GM12874 (cell line): ENCODE results near the gene FBXL7.

Experiments used
- TF ChIP-seq, protein P1 (sequence below): IDR thresholded peaks from 2 replicates; pipeline ENCODE4 v1.5.1; 2011; ENCODE audit warnings: low read depth, mild to moderate bottlenecking, control low read depth, low read length, moderate library complexity; ENCODE audit not compliant: insufficient read depth

Gene FBXL7

DNA sequence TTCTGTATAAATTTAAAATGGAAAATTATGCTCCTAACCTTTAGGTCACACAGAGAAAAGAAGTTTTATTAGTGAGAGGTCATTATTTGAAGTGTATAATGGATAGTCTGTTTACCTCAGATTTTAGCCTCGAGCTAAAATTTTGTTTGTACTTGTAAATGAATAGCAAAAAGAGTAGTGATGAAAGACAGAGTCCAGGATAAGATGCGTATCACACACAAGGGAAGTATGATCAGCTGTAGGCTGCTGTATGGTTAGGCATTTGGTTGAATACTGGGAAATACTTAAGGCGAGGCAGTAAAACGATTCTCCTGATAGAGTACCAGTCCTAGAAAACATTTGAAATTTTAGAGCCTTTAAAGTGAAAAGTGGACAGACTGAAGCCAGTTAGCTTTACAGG lies 92.7 kb downstream of the FBXL7 start:
- TF ChIP-seq, protein P1, sequence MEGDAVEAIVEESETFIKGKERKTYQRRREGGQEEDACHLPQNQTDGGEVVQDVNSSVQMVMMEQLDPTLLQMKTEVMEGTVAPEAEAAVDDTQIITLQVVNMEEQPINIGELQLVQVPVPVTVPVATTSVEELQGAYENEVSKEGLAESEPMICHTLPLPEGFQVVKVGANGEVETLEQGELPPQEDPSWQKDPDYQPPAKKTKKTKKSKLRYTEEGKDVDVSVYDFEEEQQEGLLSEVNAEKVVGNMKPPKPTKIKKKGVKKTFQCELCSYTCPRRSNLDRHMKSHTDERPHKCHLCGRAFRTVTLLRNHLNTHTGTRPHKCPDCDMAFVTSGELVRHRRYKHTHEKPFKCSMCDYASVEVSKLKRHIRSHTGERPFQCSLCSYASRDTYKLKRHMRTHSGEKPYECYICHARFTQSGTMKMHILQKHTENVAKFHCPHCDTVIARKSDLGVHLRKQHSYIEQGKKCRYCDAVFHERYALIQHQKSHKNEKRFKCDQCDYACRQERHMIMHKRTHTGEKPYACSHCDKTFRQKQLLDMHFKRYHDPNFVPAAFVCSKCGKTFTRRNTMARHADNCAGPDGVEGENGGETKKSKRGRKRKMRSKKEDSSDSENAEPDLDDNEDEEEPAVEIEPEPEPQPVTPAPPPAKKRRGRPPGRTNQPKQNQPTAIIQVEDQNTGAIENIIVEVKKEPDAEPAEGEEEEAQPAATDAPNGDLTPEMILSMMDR = no peak

DNA sequence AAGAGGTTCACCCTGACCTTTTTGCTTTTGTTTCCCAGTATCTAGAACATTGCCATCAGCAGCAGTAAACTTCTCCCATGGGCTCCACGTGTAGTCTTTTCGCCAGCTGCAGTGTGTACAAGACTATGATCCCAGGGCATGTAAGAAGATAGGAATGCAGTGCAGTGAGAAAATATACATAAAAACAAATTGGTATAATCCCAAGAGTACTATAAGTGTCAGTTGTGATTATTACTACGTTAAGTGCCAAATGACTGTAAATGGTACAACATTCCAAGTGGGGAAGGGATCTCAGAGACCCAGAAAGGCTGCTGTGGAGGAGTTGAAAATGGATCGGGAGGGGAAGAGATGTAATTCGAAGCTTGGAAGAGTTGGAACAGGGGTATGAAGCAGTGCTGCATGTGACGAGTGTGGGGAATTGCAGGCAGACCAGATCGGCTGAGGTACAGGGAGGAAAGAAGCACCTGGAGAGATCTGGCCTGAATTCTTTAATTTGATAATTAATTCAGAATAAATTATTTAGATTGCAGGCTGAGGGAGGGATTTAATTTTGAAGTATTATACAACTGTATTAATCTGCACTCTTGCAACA lies 95.1 kb downstream of the FBXL7 start:
- TF ChIP-seq, protein P1 = no peak

DNA sequence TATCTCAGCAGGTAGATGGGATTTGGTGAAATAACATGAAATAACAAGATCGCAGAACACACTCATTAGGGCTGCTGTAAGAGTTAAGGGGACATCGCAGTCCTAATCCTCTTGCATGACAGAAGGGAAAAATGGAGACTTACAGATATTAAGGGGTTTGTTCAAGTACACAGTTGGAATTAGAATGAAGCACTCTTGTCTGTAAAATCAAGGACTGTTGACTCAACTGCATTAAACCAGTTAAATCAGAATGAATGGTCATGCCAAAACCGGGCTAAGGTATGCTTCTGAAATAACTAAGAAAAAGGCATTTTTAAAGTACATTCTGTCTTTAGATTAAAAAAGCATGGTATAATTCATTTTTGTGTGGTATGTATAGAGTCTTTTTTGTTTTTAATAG lies 95.9 kb downstream of the FBXL7 start:
- TF ChIP-seq, protein P1 = no peak

DNA sequence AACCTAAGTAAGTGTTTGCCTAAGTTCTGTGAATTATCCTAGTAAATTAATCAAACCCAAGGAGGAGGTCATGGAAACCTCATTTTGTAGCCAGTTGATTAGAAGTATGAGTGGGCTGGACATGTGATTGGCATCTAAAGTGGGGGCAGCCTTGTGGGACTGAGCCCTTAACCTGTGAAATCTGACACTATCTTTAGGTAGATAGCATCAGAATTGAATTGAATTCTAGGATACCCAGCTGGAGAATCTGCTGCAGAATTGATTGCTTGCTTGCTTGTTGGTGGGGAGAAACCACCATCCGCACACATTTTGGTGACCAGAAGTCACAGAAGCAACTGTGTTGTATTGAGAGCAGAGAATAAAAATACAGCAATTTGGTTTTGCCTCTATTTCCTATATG lies 97.0 kb downstream of the FBXL7 start:
- TF ChIP-seq, protein P1 = no peak

DNA sequence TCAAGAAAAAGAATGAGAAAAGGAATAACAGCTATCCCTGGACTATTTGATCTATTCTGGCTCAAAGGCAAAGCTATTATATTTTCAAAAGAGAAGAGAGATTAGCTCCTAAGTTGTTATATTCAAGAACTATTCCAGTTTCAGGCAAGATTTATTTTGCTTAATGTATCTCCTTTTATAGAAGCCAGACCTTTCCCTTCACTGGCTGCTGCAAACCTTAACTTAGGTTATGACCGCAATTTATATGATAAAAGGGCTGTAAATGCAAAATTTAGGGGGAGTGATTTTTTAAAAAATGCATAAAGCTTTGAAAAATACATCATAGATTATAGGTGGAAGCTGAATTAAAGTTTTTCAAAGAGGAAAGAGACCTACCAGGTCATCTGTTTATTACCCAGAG lies 97.8 kb downstream of the FBXL7 start:
- TF ChIP-seq, protein P1 = no peak

DNA sequence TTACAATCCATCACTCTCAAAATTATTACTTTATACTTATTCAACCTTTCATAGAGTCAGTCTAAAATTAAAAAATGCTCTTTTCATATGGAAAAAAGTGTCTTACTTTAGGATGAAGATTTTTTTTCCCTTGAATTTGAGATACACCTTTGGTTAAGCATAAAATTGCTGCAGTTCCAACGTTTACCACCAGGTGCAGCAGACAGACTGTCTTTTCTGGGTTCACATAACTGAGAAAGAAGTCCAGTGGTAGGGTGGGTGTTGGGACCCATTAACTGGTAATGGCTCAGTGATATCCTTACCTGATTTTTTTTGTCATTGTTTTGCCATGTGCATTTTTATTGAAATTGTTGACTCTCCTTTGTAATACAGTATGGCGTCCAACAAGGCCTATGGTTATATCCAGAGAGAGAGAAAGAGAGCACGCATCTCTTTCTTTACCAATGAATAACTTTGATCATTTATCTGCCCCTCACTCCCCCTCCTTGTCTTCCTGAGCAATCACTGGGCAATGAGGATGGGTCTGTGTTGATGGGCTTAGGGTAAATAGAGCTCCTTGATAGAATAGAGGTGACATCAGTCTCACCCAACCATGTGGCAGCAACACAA lies 98.4 kb downstream of the FBXL7 start:
- TF ChIP-seq, protein P1 = peak; percentile 57; the same call in 1 of the 2 replicates

DNA sequence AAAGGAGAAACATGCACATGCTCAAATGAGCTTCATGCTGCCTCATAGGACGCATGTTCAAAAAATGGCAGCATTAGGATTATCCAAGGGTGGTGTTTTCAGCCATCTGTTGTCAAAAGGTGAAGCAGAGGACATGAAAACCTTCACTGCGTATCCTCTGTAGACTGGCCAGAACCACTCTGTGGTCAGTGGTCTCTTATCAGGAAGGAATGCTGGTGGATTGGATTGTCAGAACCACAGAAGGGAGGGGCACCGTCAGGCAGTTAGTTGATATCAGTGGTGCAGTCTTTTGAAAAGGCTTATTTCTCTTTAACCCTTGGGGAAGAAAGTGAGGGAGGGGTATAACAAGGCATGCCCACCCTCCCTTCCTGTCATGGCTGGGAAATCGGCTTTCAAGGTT lies 100.1 kb downstream of the FBXL7 start:
- TF ChIP-seq, protein P1 = no peak
